GM10266 (cell line): Measurements from ENCODE around the gene AGAP3.
A peak's percentile ranks its signal among the peaks of the same experiment; 100 is the strongest.

Experiments used
- DNase-seq: peaks from one replicate; pipeline ENCODE4 v3.0.0; 2012; ENCODE audit errors: extremely low spot score
- CTCF ChIP-seq: IDR thresholded peaks from 2 replicates; pipeline ENCODE4 v1.5.1; 2012; ENCODE audit warnings: mild to moderate bottlenecking, low read depth; ENCODE audit not compliant: control insufficient read depth, insufficient read depth; ENCODE audit errors: missing control alignments

The AGAP3 gene

GRCh38 chr7:151109094-151110048 is 23.1 kb downstream of the AGAP3 start:
- no peak for DNase-seq

GRCh38 chr7:151110236-151110940 is 24.1 kb downstream of the AGAP3 start:
- no peak for TF ChIP-seq CTCF
- no peak for DNase-seq

More at GRCh38 chr7:151109094-151110048, 23.1 kb downstream of the AGAP3 start:
- TF ChIP-seq CTCF, result no peak

- TF ChIP-seq CTCF, result peak; percentile 95
- peak; percentile 92 for DNase-seq
These were observed 24.8 kb downstream of the AGAP3 start for GRCh38 chr7:151110941-151111645.

GRCh38 chr7:151113344-151114150 is 27.3 kb downstream of the AGAP3 start:
- DNase-seq, result peak; percentile 37
- TF ChIP-seq CTCF, result no peak

- TF ChIP-seq CTCF, result no peak
- no peak for DNase-seq
These were observed 28.1 kb downstream of the AGAP3 start for GRCh38 chr7:151114151-151115090.
